Measurements from ENCODE around the gene GRIA3.

GRCh38 chrX:123199338-123199737 lies 15.3 kb downstream of the GRIA3 start:
- TF ChIP-seq POLR2A (IDR thresholded peaks at IDR 0.05; ENCODE audit: low read length) (no peak), GATA1 (IDR thresholded peaks at IDR 0.05; ENCODE audit: low read depth, low read length) (no peak)
